GM19351 (cell line): Measurements from ENCODE around the gene SPATA25.
"Not testable (repeated sequence)": the region's sequence is repeated elsewhere in the genome, so short reads cannot be mapped to it uniquely, and the experiment has no call there.

ENCODE experiments used
- ATAC-seq: cut with Tn5 transposase; IDR thresholded peaks from one replicate; pipeline ENCODE4 v1.9.1; 2021; ENCODE audit warnings: mild to moderate bottlenecking, moderate library complexity; ENCODE audit not compliant: unreplicated experiment

SPATA25 gene

GRCh38 chr20:45917790-45918141, 30.3 kb upstream of the SPATA25 start:
- no peak for ATAC-seq

- ATAC-seq = no peak
Measured at GRCh38 chr20:45913116-45913515, 25.7 kb upstream of the SPATA25 start.

- no peak for ATAC-seq
Measured at GRCh38 chr20:45912344-45912682, 24.9 kb upstream of the SPATA25 start.

GRCh38 chr20:45911486-45912343, 24.3 kb upstream of the SPATA25 start, which contains the start of gene PLTP:
PLTP (minus strand) TSS chr20:45912155; CDS start chr20:45911452, 703 bp downstream.
- no peak for ATAC-seq

- peak; percentile 87 for ATAC-seq
Measured at GRCh38 chr20:45910670-45911485, 23.5 kb upstream of the SPATA25 start.

- ATAC-seq = no peak
Measured at GRCh38 chr20:45909817-45910669, 22.6 kb upstream of the SPATA25 start.

GRCh38 chr20:45909336-45909808, 21.9 kb upstream of the SPATA25 start:
- ATAC-seq = no peak

- ATAC-seq = no peak
Measured at GRCh38 chr20:45908084-45908483, 20.7 kb upstream of the SPATA25 start.

GRCh38 chr20:45907219-45907948, 20.0 kb upstream of the SPATA25 start:
- no peak for ATAC-seq

- ATAC-seq = no peak
Measured at GRCh38 chr20:45905505-45906079, 18.2 kb upstream of the SPATA25 start.

- no peak for ATAC-seq
Measured at GRCh38 chr20:45904583-45905504, 17.4 kb upstream of the SPATA25 start.

GRCh38 chr20:45902199-45902701, 14.8 kb upstream of the SPATA25 start:
- ATAC-seq = no peak

- ATAC-seq = not testable (repeated sequence)
Measured at GRCh38 chr20:45901332-45901731, 13.9 kb upstream of the SPATA25 start.

GRCh38 chr20:45899046-45899835, 11.8 kb upstream of the SPATA25 start:
- no peak for ATAC-seq

- no peak for ATAC-seq
Measured at GRCh38 chr20:45898285-45898684, 10.9 kb upstream of the SPATA25 start.

- no peak for ATAC-seq
Measured at GRCh38 chr20:45897692-45898091, 10.3 kb upstream of the SPATA25 start.

GRCh38 chr20:45897289-45897688, 9.9 kb upstream of the SPATA25 start:
- no peak for ATAC-seq

GRCh38 chr20:45896641-45897161, 9.3 kb upstream of the SPATA25 start:
- ATAC-seq = no peak
